C1 segment of cervical spinal cord (tissue), 14 donors: ENCODE measurements around the gene SECISBP2.
"Not testable (repeated sequence)": the region's sequence is repeated elsewhere in the genome, so short reads cannot be mapped to it uniquely, and the experiment has no call there.

Source experiments
- DNase-seq, 14 donors: peaks; one replicate each; lab custom pipeline; 2025; lab: John Stamatoyannopoulos, UW

The SECISBP2 gene

GRCh38 chr9:89309608-89310474 lies 8.5 kb upstream of the SECISBP2 start:
- no peak for DNase-seq

GRCh38 chr9:89310475-89311345 lies 7.6 kb upstream of the SECISBP2 start, which contains the start of gene CKS2:
CKS2 (plus strand) TSS chr9:89311195; CDS start chr9:89311293, 98 bp downstream.
- DNase-seq, result peak; percentile 93 to 100 (median 99)

GRCh38 chr9:89311346-89312221 lies 6.7 kb upstream of the SECISBP2 start:
- DNase-seq, result no peak

- DNase-seq, result no peak
Observed at GRCh38 chr9:89312222-89312571, 6.1 kb upstream of the SECISBP2 start.

GRCh38 chr9:89313842-89314241 lies 4.5 kb upstream of the SECISBP2 start:
- no peak for DNase-seq

GRCh38 chr9:89314955-89315354 lies 3.3 kb upstream of the SECISBP2 start:
- no peak for DNase-seq

- no peak for DNase-seq
Observed at GRCh38 chr9:89315482-89315881, 2.8 kb upstream of the SECISBP2 start.

GRCh38 chr9:89317282-89317681 lies 1.0 kb upstream of the SECISBP2 start:
- no peak for DNase-seq

GRCh38 chr9:89319015-89319905 lies 960 bp downstream of the SECISBP2 start:
- DNase-seq, result peak in 1 of 14 donors; percentile 18

GRCh38 chr9:89323390-89323789 lies 5.1 kb downstream of the SECISBP2 start:
- DNase-seq, result no peak

GRCh38 chr9:89325733-89326132 lies 7.4 kb downstream of the SECISBP2 start:
- no peak for DNase-seq

GRCh38 chr9:89328064-89328463 lies 9.8 kb downstream of the SECISBP2 start:
- no peak for DNase-seq

GRCh38 chr9:89329917-89330316 lies 11.6 kb downstream of the SECISBP2 start:
- DNase-seq, result no peak

GRCh38 chr9:89330513-89330912 lies 12.2 kb downstream of the SECISBP2 start:
- DNase-seq, result no peak

- no peak for DNase-seq
Observed at GRCh38 chr9:89339807-89340206, 21.5 kb downstream of the SECISBP2 start.

- no peak for DNase-seq
Observed at GRCh38 chr9:89340332-89340731, 22.0 kb downstream of the SECISBP2 start.

- no peak for DNase-seq
Observed at GRCh38 chr9:89342213-89342612, 23.9 kb downstream of the SECISBP2 start.

GRCh38 chr9:89342948-89343347 lies 24.6 kb downstream of the SECISBP2 start:
- no peak for DNase-seq

- not testable (repeated sequence) for DNase-seq
Observed at GRCh38 chr9:89343812-89344211, 25.5 kb downstream of the SECISBP2 start.

GRCh38 chr9:89345476-89345875 lies 27.2 kb downstream of the SECISBP2 start:
- no peak for DNase-seq
